Gastroesophageal sphincter (tissue), 4 donors: ENCODE results near the gene FZD4. TPM values are rescaled to one million over a fixed set of nuclear protein-coding genes. Genes with fewer than 3 reads are reported as not detected.
"Not testable (repeated sequence)": the region's sequence is repeated elsewhere in the genome, so short reads cannot be mapped to it uniquely, and the experiment has no call there.

Experiments used
- ATAC-seq: fragments of 150-250 bp; one replicate; pipeline ENCODE4 v1.9.1; 2016; ENCODE audit warnings: mild to moderate bottlenecking, moderate library complexity
- H3K27ac ChIP-seq, 4 donors: fragments of 200-600 bp; sonication (generic) in 3 of 4; 1 replicate in 3 of 4; 2 replicates in 1 of 4; pipeline ENCODE4 v1.5.1; 2016 to 2019
- H3K27me3 ChIP-seq: fragments of 200-600 bp; sonication (generic); one replicate; pipeline ENCODE4 v1.5.1; 2019
- H3K36me3 ChIP-seq, 2 donors: fragments of 200-600 bp; sonication (generic); one replicate each; pipeline ENCODE4 v1.5.1; 2019; ENCODE audit warnings: control low read depth in 1 of 2
- H3K4me1 ChIP-seq, 3 donors: fragments of 200-600 bp; sonication (generic); 1 replicate in 2 of 3; 2 replicates in 1 of 3; pipeline ENCODE4 v1.5.1; 2016 to 2019; ENCODE audit warnings: control low read depth in 2 of 3
- H3K4me3 ChIP-seq, 2 donors: fragments of 200-600 bp; sonication (generic); one replicate each; pipeline ENCODE4 v1.5.1; 2019; ENCODE audit warnings: mild to moderate bottlenecking in 1 of 2, moderate library complexity in 1 of 2
- H3K9me3 ChIP-seq, 3 donors: fragments of 200-600 bp; sonication (generic); one replicate each; pipeline ENCODE4 v1.5.1; 2017 to 2019; ENCODE audit warnings: control low read depth in 2 of 3
- EP300 ChIP-seq: sonication (generic); formaldehyde crosslinking; IDR thresholded peaks from one replicate; pipeline ENCODE4 v1.6.1; 2017; ENCODE audit warnings: antibody characterized with exemption, mild to moderate bottlenecking
- POLR2A ChIP-seq, 2 donors: fragments of 450-650 bp; IDR thresholded peaks; one replicate each; pipeline ENCODE4 v1.6.1; 2017; ENCODE audit warnings: antibody characterized with exemption in 2 of 2, mild to moderate bottlenecking in 2 of 2, moderate library complexity in 1 of 2
- POLR2AphosphoS5 ChIP-seq: sonication (generic); formaldehyde crosslinking; IDR thresholded peaks from one replicate; pipeline ENCODE4 v1.6.1; 2017; ENCODE audit warnings: antibody characterized with exemption
- WGBS, 2 donors: methylation state at CpG; one replicate each; pipeline ENCODE4 v1.1.5; 2018; ENCODE audit warnings: low coverage in 1 of 2; 5-methylcytosine and 5-hydroxymethylcytosine counted together
- total RNA-seq, 4 donors: library from RNA; depleted of rRNA; stranded (reverse); fragments of >200 nt; gene quantifications; one replicate each; pipeline ENCODE4 v1.1.0, GENCODE V29; 2016
- TF ChIP-seq, protein P1 (sequence below), 4 experiments: fragments of 200-600 bp in 2 of 4; fragments of 450-650 bp in 2 of 4; sonication (generic) in 1 of 4; IDR thresholded peaks; one replicate each; pipeline ENCODE4 v1.5.1; 2017 to 2019; ENCODE audit warnings: antibody characterized with exemption in 4 of 4, mild to moderate bottlenecking in 2 of 4, moderate library complexity in 2 of 4

Gene FZD4
- total RNA-seq, result 10 to 100 TPM; 33.3 to 42.9 (median 34.6) TPM

DNA sequence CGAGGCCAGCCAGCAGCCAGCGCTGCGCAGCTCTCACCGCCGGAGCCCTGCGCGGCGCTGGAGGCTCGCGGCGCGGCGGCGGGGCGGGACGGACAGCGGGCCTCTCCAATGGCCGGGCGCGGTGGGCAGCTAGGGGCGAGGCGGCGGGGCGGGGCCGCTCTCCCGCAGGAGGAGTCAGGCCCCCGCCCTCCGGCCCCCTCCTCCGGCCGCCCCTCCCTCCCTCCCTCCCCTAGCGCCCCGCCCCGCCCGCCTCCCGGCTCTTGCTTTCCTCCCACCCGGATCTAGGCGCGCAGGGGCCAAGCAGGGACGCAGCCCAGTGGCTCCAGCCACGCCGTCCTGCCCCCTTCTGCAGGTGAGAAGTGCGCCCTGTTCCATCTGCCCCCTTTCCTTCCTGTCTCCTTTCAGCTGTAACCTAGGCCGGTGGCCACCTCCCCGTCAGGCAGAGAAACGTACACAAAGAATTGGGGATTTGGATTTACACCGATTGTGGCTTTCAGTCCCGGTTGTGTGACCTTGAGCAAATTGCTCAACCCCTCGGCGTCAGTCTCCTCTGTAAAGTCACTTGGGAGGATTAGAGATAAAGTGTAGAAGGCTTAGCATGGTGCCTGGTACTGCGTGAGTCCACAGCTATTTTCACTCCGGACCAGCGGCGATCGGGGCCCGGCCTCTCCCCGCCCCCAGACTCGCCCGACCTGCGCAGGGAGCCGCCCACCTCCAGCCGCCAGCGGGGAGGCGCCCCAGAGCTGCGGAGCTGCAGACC, at the start of gene FZD4:
FZD4 (minus strand) TSS at position 35 of the 760 bp plus-strand sequence. CDS start 310 bp downstream, outside the sequence.
- H3K27me3 ChIP-seq, result no peaks in the 10 kb centered on the region
- 0% methylated on average over 9 of the region's 64 CpGs; no CpG with 5 or more reads in 1 of the 2 donors for WGBS, 2 donors
- peaks cover 0 to 49% (median 21%) of the 10 kb centered on the region in 3 donors for H3K4me1 ChIP-seq
- peak within 1 kb of the TSS; percentile 96 to 98 for H3K4me3 ChIP-seq
- peaks cover 0 to 14% of the 10 kb centered on the region in 2 donors for H3K36me3 ChIP-seq
- no peaks in the 10 kb centered on the region for H3K9me3 ChIP-seq
- H3K27ac ChIP-seq, result peak within 1 kb of the TSS; percentile 90 to 96 (median 94)
- TF ChIP-seq POLR2A (IDR thresholded peaks at IDR 0.05) (peak; percentile 30 to 49), POLR2AphosphoS5 (no peak)
- TF ChIP-seq, protein P1, sequence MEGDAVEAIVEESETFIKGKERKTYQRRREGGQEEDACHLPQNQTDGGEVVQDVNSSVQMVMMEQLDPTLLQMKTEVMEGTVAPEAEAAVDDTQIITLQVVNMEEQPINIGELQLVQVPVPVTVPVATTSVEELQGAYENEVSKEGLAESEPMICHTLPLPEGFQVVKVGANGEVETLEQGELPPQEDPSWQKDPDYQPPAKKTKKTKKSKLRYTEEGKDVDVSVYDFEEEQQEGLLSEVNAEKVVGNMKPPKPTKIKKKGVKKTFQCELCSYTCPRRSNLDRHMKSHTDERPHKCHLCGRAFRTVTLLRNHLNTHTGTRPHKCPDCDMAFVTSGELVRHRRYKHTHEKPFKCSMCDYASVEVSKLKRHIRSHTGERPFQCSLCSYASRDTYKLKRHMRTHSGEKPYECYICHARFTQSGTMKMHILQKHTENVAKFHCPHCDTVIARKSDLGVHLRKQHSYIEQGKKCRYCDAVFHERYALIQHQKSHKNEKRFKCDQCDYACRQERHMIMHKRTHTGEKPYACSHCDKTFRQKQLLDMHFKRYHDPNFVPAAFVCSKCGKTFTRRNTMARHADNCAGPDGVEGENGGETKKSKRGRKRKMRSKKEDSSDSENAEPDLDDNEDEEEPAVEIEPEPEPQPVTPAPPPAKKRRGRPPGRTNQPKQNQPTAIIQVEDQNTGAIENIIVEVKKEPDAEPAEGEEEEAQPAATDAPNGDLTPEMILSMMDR (IDR thresholded peaks at IDR 0.05), result peak in 3 of 4 experiments; percentile 42 to 74 (median 49)
- ATAC-seq, result peak; percentile 95

DNA sequence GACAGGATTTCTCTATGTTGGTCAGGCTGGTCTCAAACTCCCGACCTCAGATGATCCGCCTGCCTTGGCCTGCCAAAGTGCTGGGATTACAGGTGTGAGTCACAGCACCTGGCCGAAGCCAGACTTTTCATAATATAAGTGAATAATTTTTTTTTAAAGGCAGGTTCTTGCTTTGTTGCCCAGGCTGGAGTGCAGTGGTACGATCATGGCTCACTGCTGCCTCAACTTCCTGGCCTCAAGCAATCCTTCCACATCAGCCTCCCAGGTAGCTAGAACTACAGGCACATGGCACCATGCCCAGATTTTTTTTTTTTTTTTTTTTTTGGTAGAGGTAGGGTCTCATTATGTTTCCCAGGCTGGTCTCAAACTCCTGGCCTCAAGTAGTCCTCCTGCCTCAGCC, 49.1 kb upstream of the FZD4 start:
- 83 to 94% methylated on average over 2 to 4 of the region's 4 CpGs for WGBS, 2 donors
- H3K27ac ChIP-seq, H3K4me1 ChIP-seq, H3K4me3 ChIP-seq, H3K36me3 ChIP-seq, H3K9me3 ChIP-seq, H3K27me3 ChIP-seq, ATAC-seq: not testable (repeated sequence)

DNA sequence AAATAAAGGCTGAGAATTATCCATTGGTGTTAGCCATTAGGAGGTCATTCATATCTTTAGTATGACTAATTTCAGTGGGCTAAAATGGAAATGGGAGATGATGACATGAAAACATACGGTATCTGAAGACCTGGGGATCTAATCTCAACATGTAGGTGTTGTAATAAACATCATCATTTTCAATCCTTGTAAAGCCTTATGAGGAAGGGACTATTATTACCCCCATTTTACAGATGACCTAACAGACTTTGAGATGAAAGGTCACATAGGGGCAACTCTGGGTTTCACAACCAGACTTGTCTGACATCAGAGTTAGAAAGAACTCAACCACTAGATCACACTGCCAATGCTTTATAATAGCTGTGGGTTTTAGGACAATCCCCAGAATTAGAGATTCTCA, 47.7 kb upstream of the FZD4 start:
- no peaks in the 10 kb centered on the region for H3K4me1 ChIP-seq
- no peak for ATAC-seq
- no peaks in the 10 kb centered on the region for H3K36me3 ChIP-seq
- H3K27ac ChIP-seq, result no peak overlapping the region
- H3K4me3 ChIP-seq, result no peak overlapping the region
- WGBS, 2 donors, result 87 to 100% methylated on average over 1 of the region's 1 CpG
- no peaks in the 10 kb centered on the region for H3K9me3 ChIP-seq
- TF ChIP-seq EP300 (no peak), POLR2AphosphoS5 (no peak), POLR2A (IDR thresholded peaks at IDR 0.05) (no peak)
- TF ChIP-seq, protein P1 (IDR thresholded peaks at IDR 0.05), result no peak
- no peaks in the 10 kb centered on the region for H3K27me3 ChIP-seq

DNA sequence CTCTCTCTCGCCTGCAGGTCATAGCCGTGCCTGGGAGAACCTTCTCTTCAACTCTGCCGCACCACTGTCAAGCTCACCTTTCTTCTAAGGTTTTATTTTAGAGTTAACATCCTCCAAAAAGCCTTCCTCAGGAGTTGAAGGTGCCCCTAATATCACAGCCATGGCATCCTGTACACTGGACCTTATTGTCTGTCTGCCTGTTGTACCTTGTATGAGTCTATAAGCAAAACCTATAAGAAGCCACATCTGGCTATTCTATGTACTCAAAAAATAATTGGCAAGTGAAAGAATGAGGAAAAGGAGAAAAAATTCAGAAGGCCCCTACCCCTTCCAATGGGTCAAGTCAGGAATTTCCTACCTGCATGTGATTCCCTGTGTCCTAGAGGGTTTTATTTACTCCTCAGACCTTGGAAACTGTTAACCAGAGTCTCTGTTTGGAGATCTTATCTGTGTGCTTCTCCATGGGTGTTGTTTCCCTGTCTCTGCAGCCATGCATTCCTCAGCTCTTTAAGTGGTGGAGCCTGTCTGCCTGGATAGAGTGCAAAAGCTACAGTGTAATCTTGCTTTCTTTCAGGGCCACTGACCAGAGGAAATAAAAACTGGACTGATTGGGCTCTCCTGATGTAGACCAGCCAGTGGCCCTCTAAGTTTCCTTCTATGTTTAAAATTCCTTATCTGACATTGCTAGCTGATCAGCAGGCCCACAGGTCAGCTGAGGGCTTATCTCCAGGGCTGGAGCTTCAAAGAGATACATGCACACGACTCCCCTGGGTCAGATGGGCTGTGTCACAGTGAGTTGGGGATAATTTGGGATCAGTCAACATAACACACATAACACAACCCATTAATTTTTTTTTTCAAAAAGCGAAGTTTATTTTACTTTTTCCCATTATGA, 44.9 kb upstream of the FZD4 start:
- 74 to 76% methylated on average over 5 of the region's 5 CpGs for WGBS, 2 donors
- H3K9me3 ChIP-seq, result no peaks in the 10 kb centered on the region
- no peak for TF ChIP-seq POLR2AphosphoS5
- TF ChIP-seq, protein P1 (IDR thresholded peaks at IDR 0.05), result no peak
- no peak for TF ChIP-seq POLR2A (IDR thresholded peaks at IDR 0.05)
- H3K4me3 ChIP-seq, result no peak overlapping the region
- no peak overlapping the region for H3K27ac ChIP-seq
- no peaks in the 10 kb centered on the region for H3K4me1 ChIP-seq
- H3K36me3 ChIP-seq, result no peaks in the 10 kb centered on the region
- no peak for ATAC-seq
- H3K27me3 ChIP-seq, result no peaks in the 10 kb centered on the region

DNA sequence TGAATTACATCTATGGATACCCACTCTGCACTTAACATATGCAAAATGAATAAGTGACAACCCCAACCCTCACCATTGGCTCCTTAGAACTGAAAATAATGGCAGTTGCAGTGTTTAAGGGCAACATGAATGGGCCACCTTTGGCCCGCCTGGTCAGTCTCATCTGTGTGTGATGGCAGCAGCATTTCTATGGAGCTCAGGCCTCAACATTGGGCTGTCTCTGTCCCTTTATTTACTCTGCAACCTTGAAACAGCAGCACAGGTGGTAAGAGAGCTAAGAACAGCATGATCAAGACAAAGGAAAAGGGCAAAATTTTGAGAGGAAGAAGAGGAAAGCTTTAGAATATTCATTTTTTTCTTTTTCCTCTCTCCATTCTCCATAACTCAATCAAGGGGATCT, 44.2 kb upstream of the FZD4 start:
- Histone ChIP-seq H3K4me3 (no peak overlapping the region), H3K4me1 (no peaks in the 10 kb centered on the region), H3K27ac (no peak overlapping the region), H3K36me3 (no peaks in the 10 kb centered on the region), H3K27me3 (no peaks in the 10 kb centered on the region), H3K9me3 (no peaks in the 10 kb centered on the region)
- 100% methylated on average over 1 of the region's 1 CpG; no CpG with 5 or more reads in 1 of the 2 donors for WGBS, 2 donors
- ATAC-seq, result no peak
- TF ChIP-seq, protein P1 (IDR thresholded peaks at IDR 0.05), result no peak
- TF ChIP-seq POLR2A (IDR thresholded peaks at IDR 0.05), result no peak
- TF ChIP-seq EP300, result no peak
- no peak for TF ChIP-seq POLR2AphosphoS5
